Measurements from ENCODE around the gene SRPK2.

SRPK2 gene

DNA sequence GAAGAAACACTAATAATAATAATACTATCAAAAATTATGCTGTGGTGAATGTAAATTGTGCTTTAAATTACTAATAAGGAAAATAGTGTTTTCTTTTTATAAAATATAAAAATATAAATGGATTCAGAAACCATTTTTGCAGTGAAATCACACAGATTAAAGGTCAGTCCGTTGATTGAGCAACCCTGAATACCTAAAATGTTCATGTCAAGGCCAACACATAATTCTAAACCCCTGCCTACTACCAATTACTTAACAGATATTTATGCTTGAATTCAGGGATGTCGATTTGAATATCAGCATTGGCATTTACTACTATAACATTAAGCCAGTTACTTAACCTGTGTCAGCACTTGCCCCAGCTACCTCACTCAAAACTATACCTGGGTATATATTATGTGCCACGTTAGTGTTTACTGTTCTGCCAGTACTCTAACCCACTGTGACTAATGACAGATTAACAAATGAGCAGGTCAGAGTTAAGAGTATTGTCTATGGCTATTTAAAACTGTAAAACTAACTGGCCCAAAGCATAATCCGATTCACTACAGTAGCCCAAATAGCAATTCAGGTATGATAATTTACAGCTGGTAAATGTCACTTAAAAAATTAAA lies 209.7 kb downstream of the SRPK2 start:
- DNase-seq, result no peak

DNA sequence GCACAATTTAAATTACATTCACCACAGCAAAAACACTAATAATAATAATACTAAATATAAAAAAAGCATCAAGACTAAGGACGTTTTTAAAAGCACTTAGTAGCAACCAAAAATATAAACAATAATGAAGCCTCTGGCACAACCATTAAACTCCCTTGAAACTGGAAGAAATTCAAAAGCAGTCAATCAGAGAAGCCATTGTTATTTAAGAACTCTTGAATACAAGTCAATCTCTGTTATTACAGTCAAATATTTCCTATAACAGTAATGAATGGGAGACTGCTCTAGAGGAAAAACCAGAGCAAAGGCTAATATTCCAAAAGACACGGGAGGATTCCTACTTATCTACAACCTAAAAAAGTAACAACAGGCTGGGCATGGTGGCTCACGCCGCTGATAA lies 210.5 kb downstream of the SRPK2 start:
- no peak for DNase-seq

DNA sequence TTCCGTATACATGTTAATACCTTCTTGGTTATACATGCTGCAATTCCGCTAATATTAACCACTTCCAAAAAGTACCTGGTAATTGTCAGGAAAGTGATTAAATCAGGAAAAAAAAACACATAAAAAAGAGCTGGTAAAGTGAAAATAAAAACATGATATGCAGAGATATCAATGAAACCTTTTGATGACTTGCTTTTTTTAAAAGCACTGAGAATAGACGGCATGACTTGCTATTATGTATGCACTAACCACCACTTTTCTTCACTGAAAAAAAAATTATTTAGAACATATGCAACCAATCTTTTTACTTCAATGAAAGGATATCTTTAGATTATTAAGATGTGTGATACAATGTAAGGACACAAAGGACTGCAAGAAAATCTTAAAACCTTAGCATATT lies 211.7 kb downstream of the SRPK2 start:
- no peak for DNase-seq

DNA sequence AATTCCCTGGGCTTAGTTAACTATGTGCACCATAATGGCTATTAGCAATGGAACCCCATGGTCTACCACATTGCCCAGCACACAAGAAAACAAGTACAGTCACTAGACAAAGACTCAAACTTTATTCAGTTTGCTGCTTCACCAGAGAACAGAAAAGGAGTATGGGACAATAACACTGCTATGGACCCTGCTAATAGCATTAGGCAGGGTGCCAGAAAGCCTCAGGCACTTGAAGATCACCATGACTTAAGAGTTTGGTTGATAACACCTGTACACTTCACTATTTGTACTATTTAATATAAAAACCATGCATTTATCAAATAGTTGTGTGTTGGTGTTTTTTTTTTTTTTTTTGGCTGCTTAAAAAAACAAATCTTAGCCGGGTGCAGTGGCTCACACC lies 215.1 kb downstream of the SRPK2 start:
- DNase-seq, result no peak

DNA sequence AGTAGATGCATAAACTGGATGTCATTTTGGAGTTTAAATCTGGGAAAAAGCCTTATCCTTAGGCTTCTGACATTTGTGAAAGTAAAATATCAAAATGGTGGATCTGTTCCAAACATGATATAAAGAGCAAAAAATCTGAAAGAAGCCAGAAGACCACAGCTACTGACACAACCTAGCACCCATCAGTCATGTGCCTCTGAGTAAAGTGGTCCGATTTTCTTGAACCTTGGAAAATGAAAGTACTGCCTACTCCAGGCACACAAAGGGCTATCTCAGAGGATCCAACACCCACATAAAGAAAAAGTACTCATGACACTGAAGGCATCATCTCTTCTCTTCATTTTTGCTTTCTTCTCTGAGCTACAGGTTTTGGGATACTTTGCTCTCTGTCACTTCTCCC lies 224.0 kb downstream of the SRPK2 start:
- no peak for DNase-seq

DNA sequence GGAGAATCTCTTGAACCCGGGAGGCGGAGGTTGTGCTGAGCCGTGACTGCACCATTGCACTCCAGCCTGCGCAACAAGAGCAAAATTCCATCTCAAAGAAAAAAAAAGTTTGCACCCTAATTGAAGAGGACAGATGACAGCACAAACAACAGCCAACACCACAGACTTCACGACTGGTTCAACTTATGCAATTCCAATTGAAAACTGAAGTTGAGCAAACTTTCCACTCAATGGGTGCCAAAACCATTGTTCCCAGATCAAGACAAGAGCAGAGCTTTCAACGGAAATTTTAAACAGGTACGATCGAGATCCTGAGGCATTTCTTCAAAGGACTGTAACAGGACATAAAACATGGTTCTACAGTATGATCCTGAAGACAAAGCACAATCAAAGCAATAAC lies 225.0 kb downstream of the SRPK2 start:
- no peak for DNase-seq

DNA sequence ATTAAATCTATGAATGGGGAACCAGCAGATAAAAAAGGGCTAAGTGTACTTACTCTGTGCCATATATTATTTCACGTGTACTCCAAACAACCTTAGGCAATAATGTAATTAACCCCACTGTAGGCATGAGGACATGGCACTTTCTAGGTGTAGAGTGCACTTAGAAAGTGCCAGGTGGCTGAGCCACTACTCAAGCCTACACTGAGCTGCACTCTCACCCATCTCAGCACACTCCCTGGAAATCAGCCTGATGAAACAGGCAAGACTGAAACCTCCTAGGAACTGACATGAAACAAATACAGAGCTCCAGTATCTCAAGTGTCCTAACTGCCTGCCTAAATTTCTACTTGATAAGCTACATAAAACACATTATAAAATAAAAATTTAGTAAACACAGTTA lies 227.4 kb downstream of the SRPK2 start:
- DNase-seq, result no peak

DNA sequence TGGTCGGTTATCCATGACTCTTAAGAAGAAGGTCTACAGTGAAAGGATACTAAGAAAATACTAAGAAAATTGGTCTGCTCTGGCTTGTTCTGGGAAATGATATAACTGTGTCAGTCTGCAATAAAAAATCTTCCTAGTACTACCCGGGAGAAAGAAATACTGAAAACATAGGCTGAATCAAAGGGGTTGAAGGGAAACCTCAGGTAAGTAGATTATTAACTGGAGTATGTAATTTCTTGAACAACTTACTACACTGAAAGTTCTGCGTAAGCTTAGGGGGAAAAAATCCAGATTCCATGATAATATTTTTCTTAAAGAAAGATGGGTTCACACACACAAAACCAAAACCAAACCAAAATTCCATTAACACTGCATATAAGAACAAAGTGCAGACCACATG lies 231.4 kb downstream of the SRPK2 start:
- DNase-seq, result no peak

DNA sequence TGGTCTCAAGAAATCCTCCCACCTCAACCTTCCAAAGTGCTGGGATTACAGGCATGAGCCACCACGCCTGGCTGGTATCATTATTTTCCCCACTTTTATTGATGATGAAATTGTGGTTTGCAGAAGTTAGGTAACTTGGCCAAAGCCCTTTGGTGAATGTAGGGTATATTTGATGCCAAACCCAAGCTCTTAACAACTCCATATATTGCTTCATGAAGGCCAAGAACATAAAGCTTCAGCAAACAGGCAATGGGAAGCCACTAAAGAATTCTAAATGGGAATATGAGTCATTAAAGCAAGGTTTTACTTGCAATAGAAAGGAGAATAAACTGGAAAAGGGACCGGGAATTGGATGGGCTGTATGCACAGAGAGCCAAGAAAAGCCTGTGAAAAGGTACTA lies 232.0 kb downstream of the SRPK2 start:
- no peak for DNase-seq

DNA sequence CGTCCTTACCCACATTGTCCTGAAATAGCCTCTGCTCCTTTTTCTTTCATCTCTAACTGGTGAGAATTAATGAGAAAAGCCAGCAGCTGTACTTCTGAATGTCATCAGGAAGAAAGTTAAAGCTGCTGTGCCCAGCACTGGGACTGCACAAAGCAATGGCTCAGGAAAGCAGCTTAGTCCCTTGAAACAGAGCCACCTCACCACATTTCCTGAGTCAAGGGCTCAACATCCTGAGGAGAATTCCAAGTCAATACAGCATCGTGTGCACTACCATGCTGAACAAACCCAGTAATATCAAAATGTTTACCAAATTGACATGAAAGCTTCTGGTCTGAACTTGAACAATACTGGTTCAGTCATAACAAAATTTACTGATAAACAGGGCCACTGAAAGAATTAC lies 234.6 kb downstream of the SRPK2 start:
- DNase-seq, result no peak

DNA sequence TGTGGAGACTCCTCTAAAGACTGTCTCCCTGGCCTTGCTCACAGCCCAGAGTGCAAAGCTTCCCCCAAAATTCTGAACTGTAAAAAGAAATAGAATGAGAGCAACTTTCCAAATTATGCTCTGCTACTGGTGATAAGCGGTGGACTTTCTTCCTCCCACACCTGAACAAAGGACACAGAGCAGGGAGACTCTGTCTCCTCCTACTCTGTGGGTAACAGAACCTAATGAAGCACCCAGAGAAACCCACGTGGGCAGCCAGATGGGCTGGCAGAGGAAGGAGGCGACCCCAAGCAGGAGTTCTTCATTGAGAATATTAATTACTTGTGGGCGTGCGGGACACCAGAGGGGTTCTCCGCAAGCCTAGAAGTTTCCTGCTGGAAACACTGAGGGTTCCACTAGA lies 235.2 kb downstream of the SRPK2 start:
- no peak for DNase-seq

DNA sequence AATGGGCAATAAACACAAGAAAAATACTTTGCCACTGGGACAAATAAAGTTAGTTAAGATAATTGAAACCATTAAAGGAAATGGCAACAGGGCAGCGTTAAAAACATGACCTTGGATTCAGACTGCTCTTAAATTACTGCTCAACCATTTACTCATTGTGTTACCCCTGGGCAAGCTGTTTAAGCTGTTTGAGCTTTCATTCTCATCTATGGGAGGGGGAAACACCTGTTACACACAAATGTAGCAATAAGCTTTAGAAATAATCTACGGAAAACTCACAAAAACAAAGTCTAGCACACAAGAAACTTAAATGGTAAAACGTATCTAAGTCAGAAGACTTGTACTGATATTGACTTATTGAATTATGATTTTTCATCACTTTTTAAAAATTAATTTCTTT lies 237.6 kb downstream of the SRPK2 start:
- no peak for DNase-seq

DNA sequence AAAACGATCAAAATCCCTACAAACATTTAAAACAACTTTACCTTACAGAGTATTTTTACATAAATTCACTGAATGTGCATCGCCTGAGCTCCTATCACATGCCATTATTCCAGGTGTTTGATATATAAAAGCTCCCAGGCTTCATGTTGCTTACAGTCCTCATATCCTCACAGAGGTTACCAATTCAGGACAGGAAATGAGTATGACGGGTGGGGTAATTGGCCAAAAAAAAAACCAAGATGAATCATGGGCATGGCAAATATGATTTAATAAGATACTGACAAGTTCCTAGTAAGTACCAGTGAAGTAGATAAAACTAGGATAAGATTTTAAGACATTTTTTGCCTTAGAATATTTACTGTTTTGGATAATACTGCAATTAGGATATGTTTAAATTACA lies 238.9 kb downstream of the SRPK2 start:
- no peak for DNase-seq

DNA sequence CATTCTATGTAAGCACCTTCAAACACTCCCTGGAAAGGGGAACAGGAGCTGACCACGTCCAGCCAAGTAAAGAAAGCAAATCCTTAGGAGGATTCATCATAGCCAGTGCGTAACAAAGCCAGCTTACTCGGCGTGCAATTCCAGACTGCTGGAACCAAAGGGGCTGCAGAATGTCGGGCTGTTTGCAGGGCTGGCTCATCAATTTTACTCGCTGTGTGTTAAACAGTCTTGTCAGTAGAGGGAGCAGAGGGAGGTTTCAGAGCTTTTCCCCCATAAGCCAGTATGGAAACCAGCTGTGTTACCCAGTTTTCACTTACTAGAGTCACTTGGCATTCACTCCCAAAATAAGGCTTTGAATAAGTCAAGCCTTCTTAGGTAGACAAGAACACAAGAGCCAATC lies 247.7 kb downstream of the SRPK2 start:
- no peak for DNase-seq

DNA sequence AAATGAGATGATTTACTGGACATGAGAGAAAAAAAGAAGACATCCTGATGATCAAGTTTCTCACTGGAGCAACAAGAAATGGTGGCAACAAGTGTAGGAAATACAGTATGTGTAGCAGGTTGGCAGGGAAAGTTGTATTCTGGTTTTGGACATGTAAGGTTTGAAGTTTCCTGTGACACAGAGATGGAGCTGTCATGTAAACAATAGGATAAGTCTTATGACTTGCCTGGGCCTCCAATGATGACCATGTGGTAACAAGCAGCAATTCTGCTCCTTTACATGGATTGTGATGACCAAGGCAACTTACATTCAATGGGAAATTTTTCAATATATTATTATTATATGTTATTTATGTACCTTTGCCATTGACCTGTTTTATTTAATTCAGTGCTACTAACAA lies 249.3 kb downstream of the SRPK2 start:
- DNase-seq, result no peak

DNA sequence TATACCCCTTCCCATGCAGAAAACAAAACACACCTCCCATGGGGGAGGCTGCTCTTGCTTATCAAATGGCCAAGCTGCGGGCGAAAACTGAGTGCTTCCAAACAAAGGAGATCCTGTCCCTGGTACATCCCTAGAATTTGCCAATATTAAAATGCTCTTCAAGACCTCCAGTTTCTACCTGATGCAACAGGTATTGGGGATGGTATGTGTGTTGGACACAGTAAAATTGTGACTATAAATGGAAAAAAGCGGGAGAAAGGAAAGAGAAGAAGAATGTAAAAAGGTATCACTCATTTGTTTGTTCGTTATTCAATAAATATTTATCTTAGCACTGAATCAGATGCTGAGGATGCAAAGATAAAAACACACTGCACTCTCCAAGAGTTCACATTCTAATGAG lies 250.8 kb downstream of the SRPK2 start:
- no peak for DNase-seq

DNA sequence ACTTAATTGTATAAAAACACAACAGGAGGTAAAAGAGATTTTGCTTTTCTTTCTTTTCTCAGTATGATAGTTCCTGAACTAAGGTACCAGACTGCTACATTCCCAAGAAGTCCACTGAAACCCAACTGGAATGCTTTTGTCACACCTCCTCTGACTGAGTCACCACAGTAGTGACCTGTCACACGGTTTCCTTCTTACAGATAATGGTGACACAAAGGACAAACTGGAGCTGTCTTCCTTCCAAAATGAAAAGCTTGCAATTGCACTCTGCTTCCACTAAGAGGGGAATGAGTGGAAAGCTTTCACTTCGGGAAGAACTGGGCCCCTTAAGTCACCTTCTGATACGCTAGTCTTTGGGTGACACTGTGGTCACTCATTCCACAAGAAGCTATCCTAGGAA lies 252.5 kb downstream of the SRPK2 start:
- no peak for DNase-seq

DNA sequence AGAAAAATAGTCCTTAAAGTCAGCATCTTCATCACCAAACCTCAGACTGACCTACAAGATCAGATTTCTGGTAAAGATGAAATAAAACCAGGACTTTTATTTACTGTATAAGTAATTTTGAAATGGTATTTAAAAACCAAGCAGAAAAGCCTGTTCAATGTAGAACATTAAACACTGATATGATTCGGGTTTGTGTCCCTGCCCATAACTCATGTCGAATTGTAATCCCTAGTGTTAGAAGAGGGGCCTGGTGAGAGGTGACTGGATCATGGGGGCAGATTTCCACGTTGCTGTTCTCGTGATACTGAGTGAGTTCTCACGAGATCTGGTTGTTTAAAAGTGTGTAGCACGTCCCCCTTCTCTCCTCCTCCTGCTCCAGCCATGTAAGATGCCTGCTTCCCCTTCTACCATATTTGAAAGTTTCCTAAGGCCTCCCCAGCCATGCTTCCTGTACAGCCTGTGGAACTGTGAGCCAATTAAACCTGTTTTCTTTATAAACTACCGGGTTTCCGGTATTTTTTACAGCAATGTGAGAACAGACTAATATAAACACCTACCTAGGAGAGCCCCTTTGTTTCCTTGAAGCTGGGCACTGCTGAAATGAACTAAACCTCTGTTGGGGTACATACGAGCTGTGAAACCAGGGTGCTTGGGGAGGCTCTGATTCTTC lies 254.6 kb downstream of the SRPK2 start:
- no peak for DNase-seq

DNA sequence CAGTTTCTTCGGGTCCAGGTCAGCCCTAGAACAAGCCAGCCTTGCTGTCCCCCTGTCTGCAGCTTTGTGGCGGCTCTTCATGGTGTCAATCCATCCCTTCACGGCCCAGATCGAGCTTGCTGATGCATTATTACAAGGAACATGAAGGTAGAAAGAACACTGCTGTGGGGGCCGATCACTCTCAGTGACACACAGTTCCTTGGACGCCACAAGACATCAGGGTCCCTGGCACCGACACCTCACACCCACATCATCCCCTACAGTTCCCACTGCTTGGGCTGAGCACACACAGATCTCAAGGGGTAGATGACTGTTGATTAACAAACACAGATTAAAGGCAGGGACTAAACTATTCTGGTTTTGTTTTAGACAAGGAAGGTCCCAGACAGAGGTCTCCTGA lies 255.4 kb downstream of the SRPK2 start:
- DNase-seq, result no peak

DNA sequence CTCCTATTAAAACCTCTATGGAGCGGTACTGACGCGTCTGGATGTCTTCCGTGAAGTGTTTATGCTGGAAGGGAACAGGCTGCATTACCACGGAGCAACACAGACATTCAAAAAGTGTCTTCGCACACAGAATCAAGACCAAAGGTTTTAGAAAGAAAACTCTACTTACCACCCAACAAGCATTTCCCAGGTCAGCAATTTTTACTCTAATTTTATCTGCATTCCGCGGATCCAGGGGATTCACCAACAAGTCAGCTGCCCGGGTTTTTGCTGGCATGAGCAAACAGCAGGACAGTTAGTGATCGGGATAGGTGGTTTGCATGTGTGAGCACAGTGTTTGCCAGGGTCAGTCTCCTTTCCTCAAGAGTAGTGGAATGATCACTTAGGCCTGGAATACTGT lies 255.9 kb downstream of the SRPK2 start:
- no peak for DNase-seq

DNA sequence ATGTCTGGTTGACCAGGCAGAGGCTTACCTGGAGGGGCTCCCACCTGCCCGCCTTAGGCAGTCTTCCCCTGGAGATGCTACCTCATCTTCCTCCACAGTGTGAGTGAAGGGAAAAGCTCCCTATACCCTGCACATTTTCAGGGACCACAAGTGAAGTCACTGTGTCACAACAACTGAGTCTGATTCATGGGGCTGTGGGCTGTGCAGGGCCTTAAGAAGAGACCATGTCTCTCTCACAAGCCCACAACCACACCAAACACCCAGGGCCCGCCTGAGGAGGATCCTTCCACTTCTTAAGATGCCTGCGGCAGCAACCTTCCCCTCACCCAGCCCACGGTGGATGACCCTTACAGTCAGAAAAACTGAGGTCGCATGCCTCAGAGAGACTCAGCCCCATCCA lies 256.4 kb downstream of the SRPK2 start:
- no peak for DNase-seq

DNA sequence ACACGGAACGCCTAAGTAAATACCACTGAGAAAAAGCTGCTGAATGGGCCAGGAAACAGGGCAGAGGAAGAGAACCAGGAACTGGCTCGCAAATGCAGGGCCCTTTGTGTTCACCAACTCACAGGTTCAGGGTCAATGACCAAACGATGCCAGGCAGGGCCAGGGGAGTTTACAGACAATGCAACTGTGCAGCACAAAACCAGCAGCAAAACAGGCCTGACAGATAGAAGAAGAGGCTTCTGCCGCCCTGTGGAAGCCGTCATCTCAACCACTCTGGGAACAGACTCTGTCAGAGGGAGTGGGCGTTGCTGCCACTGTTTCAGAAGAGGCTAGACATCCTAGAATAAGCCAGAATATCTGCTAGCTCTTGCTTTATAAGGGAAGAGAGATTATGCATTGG lies 256.8 kb downstream of the SRPK2 start:
- no peak for DNase-seq

DNA sequence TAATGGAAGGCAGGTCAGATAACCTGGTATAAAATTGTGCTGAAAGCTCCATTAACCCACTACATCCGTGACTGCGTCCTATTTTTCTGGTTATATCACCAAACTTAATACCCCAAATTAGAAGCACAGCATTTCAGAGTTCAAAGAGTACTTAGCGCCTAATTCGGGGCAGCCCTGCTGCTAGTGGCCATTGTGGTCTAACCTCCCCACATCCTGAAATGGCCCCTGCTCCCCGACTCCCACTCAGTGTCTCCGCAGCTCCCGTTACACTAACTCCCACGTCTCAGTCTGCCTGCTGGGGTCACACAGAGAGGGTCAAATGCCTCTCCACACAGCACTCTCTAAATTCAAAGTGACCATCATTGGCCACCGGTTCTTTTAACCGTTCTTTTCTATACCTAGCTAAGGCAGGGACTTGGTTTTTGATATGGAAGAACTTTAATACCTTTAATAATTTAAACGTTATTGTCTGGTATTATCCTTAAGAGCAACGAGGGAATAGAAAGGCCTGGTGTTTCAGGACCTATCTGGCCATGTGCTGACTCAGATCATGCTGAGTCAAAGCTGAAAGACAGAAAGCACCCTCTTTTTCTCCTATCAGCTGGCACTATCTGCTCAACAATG lies 257.6 kb downstream of the SRPK2 start:
- DNase-seq, result no peak

DNA sequence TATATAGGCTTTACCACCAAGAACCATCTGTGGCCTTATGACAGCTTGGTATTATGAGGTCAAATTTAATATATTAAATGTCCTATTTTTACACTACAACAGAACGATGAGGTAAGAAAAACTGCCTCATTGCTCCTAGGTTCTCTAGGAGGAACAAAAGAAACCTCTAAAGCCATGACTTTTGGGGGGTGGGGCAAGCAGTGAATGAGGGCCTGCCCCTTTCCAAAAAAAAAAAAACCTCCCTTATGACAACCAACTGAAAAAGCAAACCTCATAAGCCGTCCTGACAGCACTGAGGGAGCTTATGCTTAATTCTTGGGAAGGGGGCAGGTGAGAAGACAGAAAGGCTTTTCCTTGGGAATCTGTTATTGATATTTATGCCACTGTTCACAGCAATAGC lies 258.1 kb downstream of the SRPK2 start:
- no peak for DNase-seq

DNA sequence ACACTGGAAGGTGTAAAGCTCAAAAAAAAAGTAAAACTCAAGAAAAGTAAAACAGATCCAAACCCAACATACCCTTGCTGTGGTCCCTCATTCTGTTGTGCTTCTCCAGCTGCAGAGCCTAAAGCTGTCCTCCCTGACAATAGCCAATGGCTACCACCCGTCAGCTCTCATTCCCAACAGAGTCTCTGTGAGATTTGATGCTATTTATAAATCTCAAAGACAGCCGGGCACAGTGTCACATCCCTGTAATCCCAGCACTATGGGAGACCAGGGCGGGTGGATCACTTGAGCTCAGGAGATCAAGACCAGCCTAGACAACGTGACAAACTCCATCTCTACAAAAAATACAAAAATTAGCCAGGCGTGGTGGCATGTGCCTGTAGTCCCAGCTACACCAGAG lies 258.7 kb downstream of the SRPK2 start:
- no peak for DNase-seq

All from stimulated activated CD4-positive, alpha-beta T cell treated with anti-CD3 and anti-CD28 coated beads, Interleukin-15, amount 100 ng/mL, for 24 hours (primary cell).